ENCODE data around the gene CLMN. TPM values are rescaled to one million over a fixed set of nuclear protein-coding genes. Genes with fewer than 3 reads are reported as not detected.

Gene CLMN
- total and polyA plus RNA-seq, 10 of the 15 experiments (the other 5 are each of a cell fraction or from before 2014, with no cell fraction given) = 7.8 to 49.3 (median 18.5) TPM

- TF ChIP-seq ATF2 (IDR thresholded peaks at IDR 0.05; ENCODE audit: low read length) (no peak), ZNF622 (IDR thresholded peaks at IDR 0.05) (no peak), MYC (IDR thresholded peaks at IDR 0.05; ENCODE audit: insufficient read depth, insufficient read length, insufficient replicate concordance, low read length, severe bottlenecking) (no peak), NBN (IDR thresholded peaks at IDR 0.05) (peak; percentile 68; the same call in 1 of the 2 replicates), MTA3 (IDR thresholded peaks at IDR 0.05; ENCODE audit: borderline replicate concordance, low read length) (no peak), RAD51 (IDR thresholded peaks at IDR 0.05) (0 out of 2 replicates have a peak, but pooled peaks have one; percentile 9), MAX (IDR thresholded peaks at IDR 0.05; ENCODE audit: low read depth, low read length) (no peak), SP1 (IDR thresholded peaks at IDR 0.05; ENCODE audit: low read depth, low read length) (no peak), IRF4 (IDR thresholded peaks at IDR 0.05; ENCODE audit: low read depth, low read length) (no peak), TARDBP (IDR thresholded peaks at IDR 0.05; ENCODE audit: borderline replicate concordance) (no peak), KLF5 (IDR thresholded peaks at IDR 0.05; ENCODE audit: partially characterized antibody) (no peak), NFYA (IDR thresholded peaks at IDR 0.05; ENCODE audit: borderline replicate concordance, low read depth, low read length) (no peak), BCL11A (IDR thresholded peaks at IDR 0.05; ENCODE audit: low read depth, low read length) (no peak), NR2C2 (IDR thresholded peaks at IDR 0.05; ENCODE audit: borderline replicate concordance, control insufficient read depth, insufficient read length, low read depth) (no peak), CBFB (IDR thresholded peaks at IDR 0.05; ENCODE audit: low read depth) (no peak), BRCA1 (IDR thresholded peaks at IDR 0.05; ENCODE audit: low read depth, low read length) (no peak), RBBP5 (conservative IDR thresholded peaks at IDR 0.05) (no peak), CBX5 (IDR thresholded peaks at IDR 0.05; ENCODE audit: low read depth) (no peak), CREM (IDR thresholded peaks at IDR 0.05; ENCODE audit: low read depth) (no peak), FOS (IDR thresholded peaks at IDR 0.05; ENCODE audit: borderline replicate concordance, extremely low read depth, insufficient read length) (no peak), NR2F1 (conservative IDR thresholded peaks at IDR 0.05) (peak; percentile 28; the same call in 1 of the 2 replicates), ZBTB4 (CRISPR knock-in tag; IDR thresholded peaks at IDR 0.05) (no peak), SKIL (IDR thresholded peaks at IDR 0.05; ENCODE audit: low read depth, poor library complexity, severe bottlenecking) (peak; percentile 37), CHD2 (IDR thresholded peaks at IDR 0.05; ENCODE audit: borderline replicate concordance, low read depth, low read length) (no peak; the same call in 1 of the 2 replicates), DPF2 (IDR thresholded peaks at IDR 0.05) (0 out of 2 replicates have a peak, but pooled peaks have one; percentile 58), ZSCAN29 (IDR thresholded peaks at IDR 0.05) (no peak), STAT1 (conservative IDR thresholded peaks at IDR 0.05) (no peak)
Measured at GRCh38 chr14:95211721-95212504, 107.8 kb downstream of the CLMN start (continued).

Data from GM12878 (cell line).